ENCODE results near the gene S100A6.
"Not testable (repeated sequence)": the region's sequence is repeated elsewhere in the genome, so short reads cannot be mapped to it uniquely, and the experiment has no call there.

S100A6 gene

GRCh38 chr1:153535242-153536011 lies at the start of gene S100A6:
TSS of gene S100A6 (minus strand) at chr1:153535991. CDS start at chr1:153535339, 652 bp downstream.
- in situ Hi-C loops (cut with MboI; ENCODE audit: low pct_unique_long_range_greater_than_20kb, low sequenced_read_pairs): loop anchor here (25.0 kb wide), 1 partner anchor 427 kb away; the partner anchor contains the start of genes CREB3L4, CRTC2 and SLC39A1
- DNase-seq: no peak

- DNase-seq: no peak
- in situ Hi-C loops (cut with MboI; ENCODE audit: low pct_unique_long_range_greater_than_20kb, low sequenced_read_pairs): no loop called here
Measured at GRCh38 chr1:153585006-153585405, 49.2 kb upstream of the S100A6 start.

DNA sequence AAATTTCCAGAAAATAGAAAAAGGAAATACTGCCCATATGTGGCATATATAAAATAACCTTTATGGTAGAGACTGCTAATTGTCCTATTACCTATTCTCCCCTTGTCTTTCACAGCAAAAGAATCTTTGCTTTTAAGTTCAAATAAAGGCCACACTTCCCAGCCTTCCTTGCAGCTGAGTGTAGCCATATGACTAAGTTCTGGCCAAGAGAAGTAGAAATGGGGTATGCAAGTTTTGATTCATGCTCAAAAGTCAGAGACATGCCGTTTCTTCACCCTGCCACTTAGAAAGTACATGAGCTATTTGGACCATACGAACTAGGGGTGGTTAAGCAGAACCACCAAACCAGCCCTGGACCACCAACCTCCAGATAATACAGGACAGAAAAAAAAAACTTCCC lies 48.2 kb upstream of the S100A6 start:
- in situ Hi-C loops (cut with MboI; ENCODE audit: low pct_unique_long_range_greater_than_20kb, low sequenced_read_pairs): no loop called here
- no peak for DNase-seq

GRCh38 chr1:153583514-153583913 lies 47.7 kb upstream of the S100A6 start:
- DNase-seq; in situ Hi-C loops (cut with MboI; ENCODE audit: low pct_unique_long_range_greater_than_20kb, low sequenced_read_pairs): not testable (repeated sequence)

DNA sequence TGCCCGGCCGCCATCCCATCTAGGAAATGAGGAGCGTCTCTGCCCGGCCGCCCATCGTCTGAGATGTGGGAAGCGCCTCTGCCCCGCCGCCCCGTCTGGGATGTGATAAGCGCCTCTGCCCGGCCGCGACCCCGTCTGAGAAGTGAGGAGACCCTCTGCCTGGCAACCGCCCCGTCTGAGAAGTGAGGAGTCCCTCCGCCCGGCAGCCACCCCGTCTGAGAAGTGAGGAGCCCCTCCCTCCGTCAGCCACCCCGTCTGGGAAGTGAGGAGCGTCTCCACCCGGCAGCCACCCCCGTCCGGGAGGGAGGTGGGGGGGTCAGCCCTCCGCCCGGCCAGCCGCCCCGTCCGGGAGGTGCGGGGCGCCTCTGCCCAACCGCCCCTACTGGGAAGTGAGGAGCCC lies 47.0 kb upstream of the S100A6 start:
- DNase-seq; in situ Hi-C loops (cut with MboI; ENCODE audit: low pct_unique_long_range_greater_than_20kb, low sequenced_read_pairs): not testable (repeated sequence)

DNA sequence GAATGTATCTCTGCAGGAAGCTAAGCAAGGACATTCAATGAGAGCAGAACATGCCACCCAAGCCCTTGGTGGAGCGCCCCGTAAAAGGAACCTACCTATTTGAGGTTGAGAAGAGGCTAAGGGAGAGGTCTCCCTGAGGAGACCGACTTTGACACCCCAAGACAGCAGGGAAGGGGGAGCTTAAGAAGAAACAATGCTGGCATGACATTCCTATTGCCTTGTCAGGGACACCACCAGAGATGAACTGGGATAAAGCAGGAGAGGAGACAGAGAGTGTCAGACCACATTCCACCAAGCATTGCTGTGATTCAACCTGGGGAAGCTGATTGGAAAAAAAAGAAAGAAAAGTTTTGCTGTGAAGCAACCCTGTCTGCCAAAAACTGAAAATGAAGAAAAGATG lies 43.1 kb upstream of the S100A6 start:
- no peak for DNase-seq
- in situ Hi-C loops (cut with MboI; ENCODE audit: low pct_unique_long_range_greater_than_20kb, low sequenced_read_pairs): no loop called here

DNA sequence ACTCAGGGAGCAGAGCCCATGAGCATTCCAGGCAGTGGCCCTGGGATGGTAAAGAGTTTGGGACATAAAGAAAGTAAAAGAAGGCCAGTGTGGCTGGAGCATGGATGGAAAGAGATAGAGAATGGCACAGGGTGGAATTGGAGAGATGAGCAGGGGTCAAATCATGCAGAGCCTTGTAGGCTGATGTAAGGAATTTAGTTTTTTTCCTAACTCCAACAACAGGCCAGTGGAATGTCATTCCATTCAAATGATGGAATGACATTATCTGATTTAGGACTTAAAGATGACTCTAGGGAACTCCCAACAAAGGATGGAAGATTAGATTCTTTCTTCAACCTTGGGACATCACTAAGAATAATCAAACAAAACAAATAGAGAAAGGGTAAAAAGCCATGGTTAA lies 42.7 kb upstream of the S100A6 start:
- no peak for DNase-seq
- in situ Hi-C loops (cut with MboI; ENCODE audit: low pct_unique_long_range_greater_than_20kb, low sequenced_read_pairs): no loop called here

DNA sequence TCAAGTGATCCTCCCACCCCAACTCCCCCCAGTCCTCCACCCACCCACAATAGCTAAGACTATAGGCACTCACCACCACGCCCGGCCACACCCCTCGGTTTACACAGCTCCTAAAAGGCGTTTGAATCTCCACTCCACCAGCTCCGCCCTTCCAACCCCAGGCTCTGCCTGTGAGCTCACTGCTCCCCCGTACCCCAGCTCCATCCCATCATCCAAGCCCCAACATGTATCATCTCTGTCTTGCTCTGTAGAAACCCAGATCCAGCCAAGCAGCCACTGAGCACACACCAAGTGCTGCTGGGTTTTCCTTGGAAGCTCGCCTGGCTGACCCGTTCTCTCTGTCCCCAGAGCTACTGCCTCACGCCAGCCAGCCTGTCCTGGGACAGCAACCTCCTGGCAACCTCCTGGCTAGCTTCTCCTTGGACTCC lies 41.8 kb upstream of the S100A6 start:
- no peak for DNase-seq
- in situ Hi-C loops (cut with MboI; ENCODE audit: low pct_unique_long_range_greater_than_20kb, low sequenced_read_pairs): no loop called here

DNA sequence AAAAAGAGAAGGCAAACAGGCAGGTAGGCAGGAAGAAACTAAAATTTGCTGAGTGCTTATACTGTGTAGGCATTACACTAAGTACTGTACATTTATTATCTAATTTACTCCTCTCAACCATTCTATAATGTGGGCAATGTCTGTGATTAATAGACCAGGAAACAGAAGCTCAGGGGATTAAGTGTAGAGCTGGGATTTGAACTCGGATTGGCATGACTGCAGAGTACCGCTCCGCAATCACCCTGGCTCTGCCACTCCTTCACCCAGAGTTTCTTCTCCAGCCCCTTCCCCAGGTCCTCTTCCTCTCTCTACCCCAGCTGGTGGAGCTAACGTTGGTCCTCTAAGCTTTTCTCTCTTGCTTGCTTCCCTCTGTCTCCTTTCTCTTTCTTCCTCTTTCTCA lies 41.3 kb upstream of the S100A6 start:
- peak; percentile 28 for DNase-seq
- in situ Hi-C loops (cut with MboI; ENCODE audit: low pct_unique_long_range_greater_than_20kb, low sequenced_read_pairs): no loop called here

DNA sequence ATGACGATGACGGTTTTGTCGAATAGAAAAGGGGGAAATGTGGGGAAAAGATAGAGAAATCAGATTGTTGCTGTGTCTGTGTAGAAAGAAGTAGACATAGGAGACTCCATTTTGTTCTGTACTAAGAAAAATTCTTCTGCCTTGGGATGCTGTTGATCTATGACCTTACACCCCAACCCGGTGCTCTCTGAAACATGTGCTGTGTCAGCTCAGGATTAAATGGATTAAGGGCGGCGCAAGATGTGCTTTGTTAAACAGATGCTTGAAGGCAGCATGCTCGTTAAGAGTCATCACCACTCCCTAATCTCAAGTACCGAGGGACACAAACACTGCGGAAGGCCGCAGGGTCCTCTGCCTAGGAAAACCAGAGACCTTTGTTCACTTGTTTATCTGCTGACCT lies 39.7 kb upstream of the S100A6 start:
- DNase-seq; in situ Hi-C loops (cut with MboI; ENCODE audit: low pct_unique_long_range_greater_than_20kb, low sequenced_read_pairs): not testable (repeated sequence)

DNA sequence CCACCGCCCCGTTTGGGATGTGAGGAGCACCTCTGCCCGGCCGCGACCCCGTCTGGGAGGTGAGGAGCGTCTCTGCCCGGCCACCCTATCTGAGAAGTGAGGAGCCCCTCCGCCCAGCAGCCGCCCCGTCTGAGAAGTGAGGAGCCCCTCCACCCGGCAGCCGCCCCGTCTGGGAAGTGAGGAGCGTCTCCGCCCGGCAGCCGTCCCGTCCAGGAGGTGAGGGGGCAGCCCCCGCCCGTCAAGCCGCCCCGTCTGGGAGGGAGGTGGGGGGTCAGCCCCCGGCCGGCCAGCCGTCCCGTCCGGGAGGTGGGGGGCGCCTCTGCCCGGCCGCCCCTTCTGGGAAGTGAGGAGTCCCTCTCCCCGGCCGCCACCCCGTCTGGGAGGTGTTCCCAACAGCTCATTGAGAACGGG lies 39.3 kb upstream of the S100A6 start:
- in situ Hi-C loops (cut with MboI; ENCODE audit: low pct_unique_long_range_greater_than_20kb, low sequenced_read_pairs); DNase-seq: not testable (repeated sequence)

GRCh38 chr1:153573351-153573750 lies 37.6 kb upstream of the S100A6 start:
- DNase-seq: peak; percentile 52
- in situ Hi-C loops (cut with MboI; ENCODE audit: low pct_unique_long_range_greater_than_20kb, low sequenced_read_pairs): no loop called here

DNA sequence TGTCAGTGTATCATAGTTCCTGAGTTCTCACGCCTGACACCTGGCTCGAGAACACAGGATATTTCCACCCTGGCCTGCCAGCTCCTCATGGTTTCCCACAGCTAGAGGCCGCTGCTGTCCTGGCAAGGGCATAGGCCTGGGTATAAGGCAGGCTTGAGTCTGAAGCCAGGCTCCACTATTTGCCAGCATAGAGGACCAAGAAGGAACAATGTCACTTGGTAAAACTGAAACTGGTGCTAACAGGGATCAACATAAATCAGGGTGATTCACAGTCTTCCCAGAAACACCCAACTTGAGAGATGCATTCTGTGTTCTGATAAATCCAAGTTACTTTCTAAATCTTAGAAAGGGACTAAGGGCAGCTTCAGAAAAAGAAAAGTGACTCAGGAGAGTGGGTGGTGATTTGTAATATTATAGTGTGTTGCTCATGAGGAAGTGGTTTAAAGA lies 36.8 kb upstream of the S100A6 start:
- in situ Hi-C loops (cut with MboI; ENCODE audit: low pct_unique_long_range_greater_than_20kb, low sequenced_read_pairs): no loop called here

GRCh38 chr1:153571706-153572105 lies 35.9 kb upstream of the S100A6 start:
- no peak for DNase-seq
- in situ Hi-C loops (cut with MboI; ENCODE audit: low pct_unique_long_range_greater_than_20kb, low sequenced_read_pairs): no loop called here

More for the DNA sequence above, 36.8 kb upstream of the S100A6 start:
- peak; percentile 75 for DNase-seq

DNA sequence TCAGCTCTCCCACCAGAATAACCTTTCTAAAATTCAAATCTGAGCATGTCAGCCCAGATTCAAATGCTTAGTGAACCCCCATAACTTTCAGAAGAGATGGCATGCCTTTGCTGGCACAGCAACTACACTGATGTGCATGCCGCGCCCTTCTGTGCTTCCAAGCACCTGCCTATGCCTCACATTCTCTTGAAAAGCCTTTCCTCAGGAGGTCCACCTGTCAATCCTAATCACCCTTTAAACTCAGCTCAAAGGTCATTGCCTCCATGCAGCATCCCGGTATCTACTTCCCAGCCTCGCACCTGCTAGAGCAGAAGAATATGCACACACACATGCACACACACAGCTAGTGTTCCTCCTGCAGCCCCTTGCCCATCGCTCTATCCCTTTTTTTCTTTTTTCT lies 35.1 kb upstream of the S100A6 start:
- DNase-seq: no peak
- in situ Hi-C loops (cut with MboI; ENCODE audit: low pct_unique_long_range_greater_than_20kb, low sequenced_read_pairs): no loop called here

DNA sequence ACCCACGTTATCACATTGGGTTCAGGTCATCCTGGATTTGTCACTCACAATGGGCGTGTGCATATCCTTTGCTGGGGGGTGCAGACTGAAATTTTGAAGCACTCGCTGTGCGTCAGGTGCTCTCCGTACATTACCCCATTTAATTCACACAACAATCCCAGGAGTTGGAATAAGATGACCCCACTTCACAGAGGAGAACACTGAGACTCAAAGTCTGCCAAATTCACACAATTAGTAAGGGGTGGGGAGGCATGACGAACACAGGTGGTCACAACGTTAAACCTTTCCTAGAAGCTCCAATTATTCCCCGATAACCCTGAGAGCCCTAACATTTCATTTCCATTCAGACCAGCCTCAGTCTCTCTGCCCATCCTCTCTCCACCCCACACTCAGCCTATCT lies 33.7 kb upstream of the S100A6 start:
- in situ Hi-C loops (cut with MboI; ENCODE audit: low pct_unique_long_range_greater_than_20kb, low sequenced_read_pairs): loop anchor here (10.0 kb wide), 1 partner anchor 55 kb away; no protein-coding TSS in a partner anchor
- no peak for DNase-seq

DNA sequence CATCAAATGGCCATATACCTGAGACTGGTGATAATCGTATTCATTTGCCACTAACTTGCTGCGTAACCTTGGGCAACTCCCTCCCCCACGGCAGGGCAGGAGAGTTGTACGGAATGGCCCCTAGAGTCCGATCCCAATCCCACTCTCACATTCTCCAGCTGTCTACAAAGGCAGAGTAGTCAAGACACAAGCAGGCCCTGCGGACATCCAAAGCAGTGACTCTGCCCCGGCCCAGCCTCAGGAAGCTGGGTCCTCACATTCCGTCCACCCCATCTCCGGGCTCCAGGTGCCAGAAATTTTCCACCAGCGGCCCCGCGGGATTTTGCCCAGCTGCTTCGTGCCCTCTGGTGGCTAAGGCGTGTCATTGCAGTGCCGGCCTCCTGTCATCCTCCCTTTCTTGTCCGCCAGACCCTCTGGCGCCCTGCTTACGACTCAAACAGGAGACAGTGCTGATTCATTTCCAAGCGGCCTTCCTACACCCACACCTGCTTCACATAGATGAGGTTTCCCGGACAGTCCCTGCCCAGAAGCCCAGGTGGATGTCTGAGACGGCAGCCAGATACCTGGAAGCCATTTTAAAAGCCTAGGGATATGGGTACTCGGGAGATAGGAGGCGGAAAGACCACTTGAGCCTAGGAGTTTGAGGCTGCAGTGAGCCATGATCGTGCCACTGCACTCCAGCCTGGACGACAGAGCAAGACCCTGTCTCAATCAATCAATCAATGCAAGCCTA lies 32.7 kb upstream of the S100A6 start:
- DNase-seq: peak; percentile 92
- in situ Hi-C loops (cut with MboI; ENCODE audit: low pct_unique_long_range_greater_than_20kb, low sequenced_read_pairs): loop anchor here (10.0 kb wide), 1 partner anchor 54 kb away; no protein-coding TSS in a partner anchor

- in situ Hi-C loops (cut with MboI; ENCODE audit: low pct_unique_long_range_greater_than_20kb, low sequenced_read_pairs): loop anchor here (10.0 kb wide), 1 partner anchor 53 kb away; no protein-coding TSS in a partner anchor
- DNase-seq: no peak
Measured at GRCh38 chr1:153567621-153568366, 32.0 kb upstream of the S100A6 start.

All from KBM-7 (cell line).